Natural killer cell treated with Interleukin-12 subunit alpha and Interleukin-12 subunit beta and Interleukin-15 and Interleukin-18, amount 100 ng/mL, for 72 hours (primary cell): ENCODE data around the gene CACNA1B. TPM values are rescaled to one million over a fixed set of nuclear protein-coding genes. Genes with fewer than 3 reads are reported as not detected.
"Not testable (repeated sequence)": the region's sequence is repeated elsewhere in the genome, so short reads cannot be mapped to it uniquely, and the experiment has no call there.

Source experiments
- ATAC-seq, 2 donors: fragments of 150-1000 bp; cut with Tn5 transposase in 1 of 2; sonication (Bioruptor Pico), chemical (Tn5 transposase) in 1 of 2; 2 replicates each; pipeline ENCODE4 v1.10.0; 2021
- DNase-seq: peaks from one replicate; pipeline ENCODE4 v3.0.0; 2022; ENCODE audit warnings: low spot score
- H3K27ac Mint-ChIP-seq, 2 donors: 1 replicate in 1 of 2; 2 replicates in 1 of 2; pipeline ENCODE4 v1.8.0; 2022; ENCODE audit warnings: mixed read lengths in 2 of 2, mild to moderate bottlenecking in 1 of 2, moderate library complexity in 1 of 2
- H3K27me3 Mint-ChIP-seq, 2 donors: 1 replicate in 1 of 2; 2 replicates in 1 of 2; pipeline ENCODE4 v1.8.0; 2022; ENCODE audit warnings: mixed read lengths in 2 of 2
- H3K36me3 Mint-ChIP-seq: one replicate; pipeline ENCODE4 v1.8.0; 2022; ENCODE audit warnings: mixed read lengths
- H3K4me1 Mint-ChIP-seq, 2 donors: 1 replicate in 1 of 2; 2 replicates in 1 of 2; pipeline ENCODE4 v1.8.0; 2022; ENCODE audit warnings: low read depth in 2 of 2, mixed read lengths in 2 of 2, mild to moderate bottlenecking in 1 of 2
- H3K4me3 Mint-ChIP-seq: one replicate; pipeline ENCODE4 v1.8.0; 2022; ENCODE audit warnings: mixed read lengths
- H3K9me3 Mint-ChIP-seq: 2 replicates; pipeline ENCODE4 v1.8.0; 2022; ENCODE audit warnings: mixed read lengths
- total RNA-seq, 2 donors: library from RNA; stranded (reverse); gene quantifications; one replicate each; pipeline ENCODE4 v1.2.3, GENCODE V29; 2022

The CACNA1B gene
- total RNA-seq, 2 donors from 2014 or later, result 0.11 to 0.90 TPM

GRCh38 chr9:138132946-138133705 lies 255.5 kb downstream of the CACNA1B start:
- H3K27ac Mint-ChIP-seq, DNase-seq: not testable (repeated sequence)

GRCh38 chr9:138134581-138134980 lies 257.0 kb downstream of the CACNA1B start:
- H3K36me3 Mint-ChIP-seq, H3K4me1 Mint-ChIP-seq, DNase-seq, H3K4me3 Mint-ChIP-seq, H3K9me3 Mint-ChIP-seq, H3K27me3 Mint-ChIP-seq, H3K27ac Mint-ChIP-seq: not testable (repeated sequence)
- peak; percentile 17 to 22 for ATAC-seq

More at GRCh38 chr9:138132946-138133705, 255.5 kb downstream of the CACNA1B start:
- not testable (repeated sequence) for ATAC-seq, H3K9me3 Mint-ChIP-seq, H3K27me3 Mint-ChIP-seq, H3K4me1 Mint-ChIP-seq, H3K4me3 Mint-ChIP-seq, H3K36me3 Mint-ChIP-seq

- not testable (repeated sequence) for ATAC-seq, H3K4me3 Mint-ChIP-seq, H3K36me3 Mint-ChIP-seq, H3K4me1 Mint-ChIP-seq, H3K9me3 Mint-ChIP-seq, H3K27ac Mint-ChIP-seq, DNase-seq
- H3K27me3 Mint-ChIP-seq, result peaks cover 3 to 11% of the 10 kb centered on the region in 2 donors
Measured at GRCh38 chr9:138139096-138139495, 261.5 kb downstream of the CACNA1B start.

- not testable (repeated sequence) for H3K4me3 Mint-ChIP-seq, H3K36me3 Mint-ChIP-seq, ATAC-seq, DNase-seq, H3K9me3 Mint-ChIP-seq, H3K4me1 Mint-ChIP-seq, H3K27ac Mint-ChIP-seq
- peaks cover 3 to 11% of the 10 kb centered on the region in 2 donors for H3K27me3 Mint-ChIP-seq
Measured at GRCh38 chr9:138140980-138141379, 263.4 kb downstream of the CACNA1B start.

GRCh38 chr9:138142528-138143244 lies 265.1 kb downstream of the CACNA1B start:
- peaks cover 3 to 11% of the 10 kb centered on the region in 2 donors for H3K27me3 Mint-ChIP-seq
- not testable (repeated sequence) for ATAC-seq, H3K4me1 Mint-ChIP-seq, H3K4me3 Mint-ChIP-seq, DNase-seq, H3K36me3 Mint-ChIP-seq, H3K27ac Mint-ChIP-seq, H3K9me3 Mint-ChIP-seq

GRCh38 chr9:138143491-138143890 lies 265.9 kb downstream of the CACNA1B start:
- H3K4me3 Mint-ChIP-seq, ATAC-seq: not testable (repeated sequence)

GRCh38 chr9:138147556-138147955 lies 270.0 kb downstream of the CACNA1B start:
- not testable (repeated sequence) for H3K4me3 Mint-ChIP-seq, H3K4me1 Mint-ChIP-seq, H3K36me3 Mint-ChIP-seq, H3K9me3 Mint-ChIP-seq, ATAC-seq, DNase-seq, H3K27me3 Mint-ChIP-seq, H3K27ac Mint-ChIP-seq

More at GRCh38 chr9:138143491-138143890, 265.9 kb downstream of the CACNA1B start:
- not testable (repeated sequence) for H3K4me1 Mint-ChIP-seq, H3K27ac Mint-ChIP-seq, DNase-seq, H3K36me3 Mint-ChIP-seq, H3K9me3 Mint-ChIP-seq
- peaks cover 3 to 11% of the 10 kb centered on the region in 2 donors for H3K27me3 Mint-ChIP-seq

GRCh38 chr9:138149672-138150656 lies 272.4 kb downstream of the CACNA1B start:
- not testable (repeated sequence) for DNase-seq, H3K36me3 Mint-ChIP-seq, H3K27ac Mint-ChIP-seq, H3K4me1 Mint-ChIP-seq, H3K9me3 Mint-ChIP-seq, H3K27me3 Mint-ChIP-seq
- peak overlapping the region; percentile 39 for H3K4me3 Mint-ChIP-seq
- peak in 1 of 2 donors; percentile 43 for ATAC-seq

GRCh38 chr9:138155788-138156187 lies 278.2 kb downstream of the CACNA1B start:
- DNase-seq, H3K4me1 Mint-ChIP-seq, H3K4me3 Mint-ChIP-seq, H3K27ac Mint-ChIP-seq, H3K9me3 Mint-ChIP-seq, H3K36me3 Mint-ChIP-seq: not testable (repeated sequence)
- peak; percentile 59 to 73 for ATAC-seq
- H3K27me3 Mint-ChIP-seq, result peaks cover 23 to 34% of the 10 kb centered on the region in 2 donors

GRCh38 chr9:138166793-138167192 lies 289.2 kb downstream of the CACNA1B start:
- peaks cover 7 to 29% of the 10 kb centered on the region in 2 donors for H3K27me3 Mint-ChIP-seq
- DNase-seq, H3K4me1 Mint-ChIP-seq, H3K27ac Mint-ChIP-seq, H3K9me3 Mint-ChIP-seq, H3K36me3 Mint-ChIP-seq, H3K4me3 Mint-ChIP-seq, ATAC-seq: not testable (repeated sequence)
